Activated naive CD4-positive, alpha-beta T cell treated with anti-CD3 and anti-CD28 coated beads, Interleukin-2, amount 50 U/mL, for 72 hours (primary cell): ENCODE data around the gene CEMIP2. TPM values are rescaled to one million over a fixed set of nuclear protein-coding genes. Genes with fewer than 3 reads are reported as not detected.

Experiments
- ATAC-seq, 2 donors: fragments of 150-1000 bp; cut with Tn5 transposase; 2 replicates each; pipeline ENCODE4 v1.10.0; 2021; ENCODE audit warnings: mild to moderate bottlenecking in 2 of 2, moderate library complexity in 2 of 2
- DNase-seq, 2 donors: peaks; one replicate each; pipeline ENCODE4 v3.0.0; 2021 to 2022; ENCODE audit warnings: low spot score in 2 of 2
- H3K27ac Mint-ChIP-seq, 2 donors: one replicate each; pipeline ENCODE4 v1.8.0; 2022; ENCODE audit warnings: mild to moderate bottlenecking in 2 of 2, mixed read lengths in 2 of 2
- H3K36me3 Mint-ChIP-seq, 2 donors: one replicate each; pipeline ENCODE4 v1.8.0; 2022; ENCODE audit warnings: mixed read lengths in 2 of 2
- H3K9me3 Mint-ChIP-seq, 2 donors: one replicate each; pipeline ENCODE4 v1.8.0; 2022; ENCODE audit warnings: mixed read lengths in 2 of 2
- total RNA-seq, 2 donors: library from RNA; stranded (reverse); gene quantifications; one replicate each; pipeline ENCODE4 v1.2.3, GENCODE V29; 2022

CEMIP2 gene
- total RNA-seq, 2 donors from 2014 or later = 48.8 to 66.5 TPM

GRCh38 chr9:71741926-71742648, 26.2 kb downstream of the CEMIP2 start:
- Mint-ChIP-seq H3K36me3 (peaks cover 15 to 42% of the 10 kb centered on the region in 2 donors), H3K27ac (peak overlapping the region in 1 of 2 donors; percentile 64), H3K9me3 (no peaks in the 10 kb centered on the region)
- no peak for DNase-seq
- ATAC-seq = no peak

- peaks cover 14 to 35% of the 10 kb centered on the region in 2 donors for H3K36me3 Mint-ChIP-seq
- DNase-seq = no peak
- H3K9me3 Mint-ChIP-seq = no peaks in the 10 kb centered on the region
- ATAC-seq = no peak
- no peak overlapping the region for H3K27ac Mint-ChIP-seq
Measured at GRCh38 chr9:71740199-71740598, 28.1 kb downstream of the CEMIP2 start.

- DNase-seq = no peak
- H3K36me3 Mint-ChIP-seq = peaks cover 14 to 39% of the 10 kb centered on the region in 2 donors
- H3K9me3 Mint-ChIP-seq = no peaks in the 10 kb centered on the region
- ATAC-seq = no peak
- H3K27ac Mint-ChIP-seq = peak overlapping the region in 1 of 2 donors; percentile 67
Measured at GRCh38 chr9:71737455-71737854, 30.9 kb downstream of the CEMIP2 start.

- Mint-ChIP-seq H3K27ac (peak overlapping the region in 1 of 2 donors; percentile 95), H3K9me3 (no peaks in the 10 kb centered on the region), H3K36me3 (peaks cover 14 to 37% of the 10 kb centered on the region in 2 donors)
- no peak for ATAC-seq
- DNase-seq = no peak
Measured at GRCh38 chr9:71736236-71736635, 32.1 kb downstream of the CEMIP2 start.

- no peak overlapping the region for H3K27ac Mint-ChIP-seq
- H3K36me3 Mint-ChIP-seq = peaks cover 23 to 38% of the 10 kb centered on the region in 2 donors
- no peak for DNase-seq
- peak in 1 of 2 donors; percentile 78 for ATAC-seq
- H3K9me3 Mint-ChIP-seq = no peaks in the 10 kb centered on the region
Measured at GRCh38 chr9:71734950-71735349, 33.4 kb downstream of the CEMIP2 start.

- DNase-seq (no peak), ATAC-seq (no peak)
- no peaks in the 10 kb centered on the region for H3K9me3 Mint-ChIP-seq
- peaks cover 27 to 38% of the 10 kb centered on the region in 2 donors for H3K36me3 Mint-ChIP-seq
- H3K27ac Mint-ChIP-seq = no peak overlapping the region
Measured at GRCh38 chr9:71733176-71733575, 35.1 kb downstream of the CEMIP2 start.

- H3K9me3 Mint-ChIP-seq = no peaks in the 10 kb centered on the region
- H3K27ac Mint-ChIP-seq = peak overlapping the region in 1 of 2 donors; percentile 79
- no peak for ATAC-seq
- peaks cover 20 to 29% of the 10 kb centered on the region in 2 donors for H3K36me3 Mint-ChIP-seq
- no peak for DNase-seq
Measured at GRCh38 chr9:71729816-71730526, 38.3 kb downstream of the CEMIP2 start.

- peak overlapping the region in 1 of 2 donors; percentile 68 for H3K27ac Mint-ChIP-seq
- no peak for ATAC-seq
- no peaks in the 10 kb centered on the region for H3K9me3 Mint-ChIP-seq
Measured at GRCh38 chr9:71726723-71727122, 41.6 kb downstream of the CEMIP2 start.

GRCh38 chr9:71725590-71726338, 42.5 kb downstream of the CEMIP2 start:
- H3K36me3 Mint-ChIP-seq = peaks cover 21 to 30% of the 10 kb centered on the region in 2 donors
- H3K9me3 Mint-ChIP-seq = no peaks in the 10 kb centered on the region
- ATAC-seq (no peak), DNase-seq (no peak)
- H3K27ac Mint-ChIP-seq = no peak overlapping the region

More at GRCh38 chr9:71726723-71727122, 41.6 kb downstream of the CEMIP2 start:
- peaks cover 22 to 30% of the 10 kb centered on the region in 2 donors for H3K36me3 Mint-ChIP-seq
- no peak for DNase-seq

GRCh38 chr9:71721855-71722254, 46.5 kb downstream of the CEMIP2 start:
- ATAC-seq = no peak
- no peak for DNase-seq
- peak overlapping the region in 1 of 2 donors; percentile 23 for H3K27ac Mint-ChIP-seq
- H3K36me3 Mint-ChIP-seq = peaks cover 9 to 16% of the 10 kb centered on the region in 2 donors
- H3K9me3 Mint-ChIP-seq = no peaks in the 10 kb centered on the region

GRCh38 chr9:71719562-71719961, 48.8 kb downstream of the CEMIP2 start:
- Mint-ChIP-seq H3K36me3 (peaks cover 9 to 16% of the 10 kb centered on the region in 2 donors), H3K27ac (peak overlapping the region in 1 of 2 donors; percentile 7), H3K9me3 (no peaks in the 10 kb centered on the region)
- ATAC-seq = no peak
- DNase-seq = no peak

GRCh38 chr9:71719088-71719487, 49.2 kb downstream of the CEMIP2 start:
- Mint-ChIP-seq H3K36me3 (peaks cover 11 to 16% of the 10 kb centered on the region in 2 donors), H3K27ac (peak overlapping the region in 1 of 2 donors; percentile 7), H3K9me3 (no peaks in the 10 kb centered on the region)
- ATAC-seq (no peak), DNase-seq (no peak)

- ATAC-seq = no peak
- H3K36me3 Mint-ChIP-seq = peaks cover 11 to 16% of the 10 kb centered on the region in 2 donors
Measured at GRCh38 chr9:71716138-71716909, 52.0 kb downstream of the CEMIP2 start.

GRCh38 chr9:71710856-71711255, 57.5 kb downstream of the CEMIP2 start:
- Mint-ChIP-seq H3K27ac (peak overlapping the region in 1 of 2 donors; percentile 75), H3K9me3 (no peaks in the 10 kb centered on the region), H3K36me3 (peaks cover 17 to 34% of the 10 kb centered on the region in 2 donors)
- peak; percentile 29 to 43 for ATAC-seq
- no peak for DNase-seq

More at GRCh38 chr9:71716138-71716909, 52.0 kb downstream of the CEMIP2 start:
- H3K27ac Mint-ChIP-seq = peak overlapping the region in 1 of 2 donors; percentile 24
- no peaks in the 10 kb centered on the region for H3K9me3 Mint-ChIP-seq
- DNase-seq = no peak

GRCh38 chr9:71710201-71710600, 58.1 kb downstream of the CEMIP2 start:
- Mint-ChIP-seq H3K9me3 (no peaks in the 10 kb centered on the region), H3K36me3 (peaks cover 17 to 34% of the 10 kb centered on the region in 2 donors), H3K27ac (peak overlapping the region in 1 of 2 donors; percentile 75)
- ATAC-seq (peak in 1 of 2 donors; percentile 22), DNase-seq (no peak)

GRCh38 chr9:71709384-71709783, 58.9 kb downstream of the CEMIP2 start:
- Mint-ChIP-seq H3K9me3 (no peaks in the 10 kb centered on the region), H3K36me3 (peaks cover 17 to 39% of the 10 kb centered on the region in 2 donors), H3K27ac (peak overlapping the region in 1 of 2 donors; percentile 75)
- ATAC-seq (peak; percentile 61 to 74), DNase-seq (no peak)
